AG10803 (cell line): ENCODE results near the gene CMIP.

Experiments
- DNase-seq: peaks from one replicate; pipeline ENCODE4 v3.0.0; 2010; ENCODE audit warnings: low read depth
- H3K4me3 ChIP-seq: 2 replicates; pipeline ENCODE4 v1.5.1; 2011; ENCODE audit warnings: mild to moderate bottlenecking, low read length, control low read depth
- TF ChIP-seq, protein P1 (sequence below): conservative IDR thresholded peaks from 2 replicates; pipeline ENCODE4 v1.5.1; 2011; ENCODE audit warnings: mild to moderate bottlenecking, low read length, control low read depth, inconsistent platforms

CMIP gene

DNA sequence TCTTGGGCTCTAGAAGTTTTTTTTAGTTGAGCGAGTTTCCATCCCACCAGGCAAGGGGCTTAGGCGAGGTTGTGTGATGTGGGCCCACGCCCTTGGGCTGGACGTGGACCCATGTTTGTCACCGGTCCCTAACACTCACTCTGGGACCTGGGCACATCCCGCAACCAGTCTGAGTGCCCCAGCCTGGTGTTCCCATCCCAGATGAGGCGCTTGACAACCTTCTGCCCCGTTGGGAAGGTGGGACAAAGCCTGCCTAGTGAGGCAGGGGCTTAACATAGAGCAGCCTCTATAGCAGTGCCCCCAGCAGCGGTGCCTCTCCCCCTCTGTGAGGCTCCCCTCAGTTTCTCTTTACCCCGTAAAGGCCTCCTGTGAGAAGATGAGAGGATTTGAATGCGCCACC is 22.5 kb downstream of the CMIP start:
- TF ChIP-seq, protein P1, sequence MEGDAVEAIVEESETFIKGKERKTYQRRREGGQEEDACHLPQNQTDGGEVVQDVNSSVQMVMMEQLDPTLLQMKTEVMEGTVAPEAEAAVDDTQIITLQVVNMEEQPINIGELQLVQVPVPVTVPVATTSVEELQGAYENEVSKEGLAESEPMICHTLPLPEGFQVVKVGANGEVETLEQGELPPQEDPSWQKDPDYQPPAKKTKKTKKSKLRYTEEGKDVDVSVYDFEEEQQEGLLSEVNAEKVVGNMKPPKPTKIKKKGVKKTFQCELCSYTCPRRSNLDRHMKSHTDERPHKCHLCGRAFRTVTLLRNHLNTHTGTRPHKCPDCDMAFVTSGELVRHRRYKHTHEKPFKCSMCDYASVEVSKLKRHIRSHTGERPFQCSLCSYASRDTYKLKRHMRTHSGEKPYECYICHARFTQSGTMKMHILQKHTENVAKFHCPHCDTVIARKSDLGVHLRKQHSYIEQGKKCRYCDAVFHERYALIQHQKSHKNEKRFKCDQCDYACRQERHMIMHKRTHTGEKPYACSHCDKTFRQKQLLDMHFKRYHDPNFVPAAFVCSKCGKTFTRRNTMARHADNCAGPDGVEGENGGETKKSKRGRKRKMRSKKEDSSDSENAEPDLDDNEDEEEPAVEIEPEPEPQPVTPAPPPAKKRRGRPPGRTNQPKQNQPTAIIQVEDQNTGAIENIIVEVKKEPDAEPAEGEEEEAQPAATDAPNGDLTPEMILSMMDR = no peak
- DNase-seq = no peak
- H3K4me3 ChIP-seq = no peak overlapping the region

DNA sequence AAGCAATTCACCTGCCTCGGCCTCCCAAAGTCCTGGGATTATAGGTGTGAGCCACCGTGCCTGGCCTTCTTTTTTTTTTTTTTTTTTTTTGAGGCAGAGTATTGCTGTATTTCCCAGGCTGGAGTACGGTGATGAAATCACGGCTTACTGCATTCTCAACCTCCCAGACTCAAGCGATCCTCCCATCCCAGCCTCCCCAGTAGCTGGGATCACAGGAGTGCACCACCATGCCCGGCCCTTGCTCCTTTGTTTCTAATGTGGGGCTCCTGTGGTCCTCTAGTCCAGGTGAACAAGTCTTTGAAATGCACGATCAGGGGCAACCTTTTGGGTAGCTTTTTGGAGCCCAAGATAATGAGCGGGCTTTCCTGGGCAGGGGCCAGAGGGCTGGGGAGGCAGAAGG is 23.2 kb downstream of the CMIP start:
- DNase-seq = no peak
- TF ChIP-seq, protein P1 = no peak
- no peak overlapping the region for H3K4me3 ChIP-seq

DNA sequence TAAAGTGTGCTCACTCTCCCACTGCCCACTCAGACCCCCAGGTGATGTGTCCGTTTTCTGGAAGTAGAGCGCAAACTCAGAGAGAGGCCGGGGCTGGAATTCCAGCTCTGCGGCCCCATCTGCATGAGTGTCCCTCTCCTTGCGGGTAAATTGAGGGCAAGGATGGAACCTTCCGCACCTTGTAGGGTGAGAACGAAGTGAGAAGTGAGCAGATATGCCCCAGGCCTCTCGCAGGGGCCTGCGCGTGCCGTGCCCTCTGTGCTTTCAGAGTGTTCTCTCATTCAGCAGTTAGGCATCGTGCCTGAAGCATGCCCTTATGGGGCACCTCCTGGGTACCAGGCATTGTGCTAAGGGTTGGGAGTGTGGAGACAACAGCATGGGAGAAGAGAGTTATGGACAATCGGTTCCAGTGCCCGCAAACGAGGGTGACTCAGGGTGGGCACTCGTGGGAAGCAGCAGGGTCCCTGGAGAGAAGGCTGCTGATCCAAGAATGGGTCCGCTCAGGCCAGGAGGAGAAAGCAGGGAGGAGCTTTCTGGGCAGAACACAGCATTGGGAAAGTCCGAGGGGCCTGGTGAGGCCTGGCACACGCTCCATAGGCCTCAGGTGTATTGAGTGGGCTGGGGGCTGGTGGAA is 23.8 kb downstream of the CMIP start:
- no peak for DNase-seq
- TF ChIP-seq, protein P1 = no peak
- H3K4me3 ChIP-seq = no peak overlapping the region

DNA sequence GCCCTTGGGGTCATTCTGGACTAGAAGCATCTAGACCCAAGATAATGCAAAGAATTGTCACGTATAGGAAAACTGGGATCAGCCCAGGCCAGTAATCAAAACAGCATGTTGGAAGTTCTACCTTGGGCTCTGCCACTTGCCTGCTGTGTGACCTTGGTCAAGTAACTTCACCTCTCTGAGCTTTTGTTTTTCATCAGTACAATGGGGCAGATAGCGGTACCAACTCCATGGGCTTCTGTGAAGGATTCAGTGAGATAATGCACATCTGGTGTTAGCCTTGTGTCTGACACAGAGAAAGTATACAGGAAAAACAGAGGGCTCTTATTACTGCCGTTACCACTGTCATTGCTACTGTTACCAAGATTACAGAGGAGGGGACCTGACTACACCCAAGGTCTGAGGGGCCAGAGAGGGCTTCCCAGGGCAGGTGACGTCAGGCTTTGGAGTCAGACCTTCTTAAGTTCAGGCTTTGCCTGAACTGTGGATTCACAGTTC is 24.6 kb downstream of the CMIP start:
- H3K4me3 ChIP-seq = no peak overlapping the region
- TF ChIP-seq, protein P1 = no peak
- DNase-seq = no peak

DNA sequence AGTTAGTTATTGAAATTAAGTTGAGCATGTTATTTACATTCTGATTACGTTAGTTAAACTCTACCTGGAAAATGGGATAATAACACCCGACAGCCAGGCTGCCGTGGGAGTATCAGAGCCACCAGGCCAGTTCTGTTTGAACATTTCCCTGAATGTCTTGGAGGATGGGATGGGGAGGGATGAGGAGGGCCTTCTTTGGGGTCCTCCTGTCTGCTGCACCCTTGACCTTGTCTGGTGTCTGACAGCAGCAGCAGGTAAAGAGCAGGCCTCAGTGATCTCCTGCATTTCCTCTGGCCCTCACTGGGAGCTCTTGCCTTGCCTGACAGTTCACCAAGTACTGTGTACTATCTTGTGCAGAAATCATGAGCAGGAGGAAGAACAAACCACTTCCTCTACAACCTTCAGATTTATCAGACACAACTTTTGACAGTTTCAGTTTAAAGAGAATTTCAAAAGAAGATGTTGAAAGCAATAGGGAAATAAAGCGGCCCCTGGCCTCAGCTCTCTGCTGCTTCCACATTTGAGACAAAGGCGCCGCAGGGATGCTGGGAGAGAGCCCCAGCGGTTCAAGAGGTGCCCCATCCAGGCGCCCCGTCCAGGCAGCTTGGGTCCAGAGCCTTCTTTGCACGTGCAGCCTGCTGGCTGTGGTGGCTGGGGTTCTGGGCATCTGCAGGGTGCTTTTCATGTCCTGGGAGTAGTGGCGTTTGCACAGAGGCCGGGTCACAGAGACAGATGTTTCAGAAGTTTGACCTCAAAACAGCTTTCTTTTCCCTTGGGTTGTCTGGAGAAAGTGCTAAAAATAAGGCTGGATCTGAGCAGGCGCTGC is 25.3 kb downstream of the CMIP start:
- no peak overlapping the region for H3K4me3 ChIP-seq
- TF ChIP-seq, protein P1 = no peak
- DNase-seq = no peak

DNA sequence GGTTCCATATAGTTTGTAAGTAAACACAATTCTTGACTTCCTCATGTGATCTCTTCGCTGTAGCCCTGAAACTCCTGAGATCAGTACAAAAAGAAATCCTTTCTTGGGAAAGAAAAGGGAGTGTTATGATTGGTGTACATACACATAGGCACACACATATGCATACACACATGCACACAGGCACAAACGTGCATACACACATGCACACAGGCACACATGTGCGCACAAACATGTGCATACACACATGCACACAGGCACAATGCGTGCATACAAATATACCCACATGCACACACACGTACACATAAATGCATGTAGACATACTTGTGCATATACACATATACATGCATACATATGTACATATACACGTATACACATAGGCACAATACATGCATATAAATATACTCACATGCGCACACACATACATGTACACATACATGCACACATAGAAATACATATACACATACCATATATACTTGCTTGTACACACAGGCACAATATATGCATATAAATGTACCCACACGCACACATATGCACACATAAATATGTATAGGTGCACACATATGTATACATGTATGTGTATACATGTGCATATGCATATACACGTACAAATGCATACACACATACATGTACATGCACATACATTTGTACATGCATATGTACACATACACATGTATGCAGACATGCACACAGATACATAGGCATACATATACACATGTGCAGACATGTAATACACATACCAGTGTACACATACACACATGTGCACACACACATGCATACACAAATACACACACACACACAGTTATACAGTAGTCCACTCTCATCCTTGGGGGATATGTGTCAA is 26.4 kb downstream of the CMIP start:
- DNase-seq = no peak
- H3K4me3 ChIP-seq = no peak overlapping the region
- TF ChIP-seq, protein P1 = no peak
